Right atrium auricular region (tissue), 2 donors: Measurements from ENCODE around the gene ARHGAP44. TPM values are rescaled to one million over a fixed set of nuclear protein-coding genes. Genes with fewer than 3 reads are reported as not detected.

Experiments
- DNase-seq: peaks from one replicate; pipeline ENCODE4 v3.0.0-alpha.2; 2019; ENCODE audit warnings: low spot score
- H3K27ac ChIP-seq, 2 donors: fragments of 200-600 bp; sonication (generic); 1 replicate in 1 of 2; 2 replicates in 1 of 2; pipeline ENCODE4 v1.5.1; 2016 to 2019
- H3K27me3 ChIP-seq, 2 donors: fragments of 200-600 bp; sonication (generic); one replicate each; pipeline versions ENCODE4 v1.5.1 to v1.6.0; 2017 to 2019
- H3K36me3 ChIP-seq: fragments of 200-600 bp; sonication (generic); one replicate; pipeline ENCODE4 v1.5.1; 2016
- H3K4me1 ChIP-seq, 2 donors: fragments of 200-600 bp; sonication (generic); one replicate each; pipeline versions ENCODE4 v1.5.1 to v1.6.0; 2017 to 2019
- H3K4me3 ChIP-seq, 2 donors: fragments of 200-600 bp; sonication (generic); 1 replicate in 1 of 2; 2 replicates in 1 of 2; pipeline ENCODE4 v1.5.1; 2017 to 2019; ENCODE audit warnings: mild to moderate bottlenecking in 1 of 2, moderate library complexity in 1 of 2
- H3K9me3 ChIP-seq, 2 donors: fragments of 200-600 bp; sonication (generic); one replicate each; pipeline ENCODE4 v1.5.1; 2019
- total RNA-seq, 2 donors: library from RNA; depleted of rRNA; stranded (reverse); fragments of >200 nt; gene quantifications; one replicate each; pipeline ENCODE4 v1.1.0, GENCODE V29; 2016
- TF ChIP-seq, protein P1 (sequence below), 2 donors: fragments of 200-600 bp; sonication (generic); IDR thresholded peaks; one replicate each; pipeline ENCODE4 v1.5.1; 2019; ENCODE audit warnings: antibody characterized with exemption in 2 of 2

The ARHGAP44 gene
- total RNA-seq, 2 donors from 2014 or later: 7.8 to 12.2 TPM

DNA sequence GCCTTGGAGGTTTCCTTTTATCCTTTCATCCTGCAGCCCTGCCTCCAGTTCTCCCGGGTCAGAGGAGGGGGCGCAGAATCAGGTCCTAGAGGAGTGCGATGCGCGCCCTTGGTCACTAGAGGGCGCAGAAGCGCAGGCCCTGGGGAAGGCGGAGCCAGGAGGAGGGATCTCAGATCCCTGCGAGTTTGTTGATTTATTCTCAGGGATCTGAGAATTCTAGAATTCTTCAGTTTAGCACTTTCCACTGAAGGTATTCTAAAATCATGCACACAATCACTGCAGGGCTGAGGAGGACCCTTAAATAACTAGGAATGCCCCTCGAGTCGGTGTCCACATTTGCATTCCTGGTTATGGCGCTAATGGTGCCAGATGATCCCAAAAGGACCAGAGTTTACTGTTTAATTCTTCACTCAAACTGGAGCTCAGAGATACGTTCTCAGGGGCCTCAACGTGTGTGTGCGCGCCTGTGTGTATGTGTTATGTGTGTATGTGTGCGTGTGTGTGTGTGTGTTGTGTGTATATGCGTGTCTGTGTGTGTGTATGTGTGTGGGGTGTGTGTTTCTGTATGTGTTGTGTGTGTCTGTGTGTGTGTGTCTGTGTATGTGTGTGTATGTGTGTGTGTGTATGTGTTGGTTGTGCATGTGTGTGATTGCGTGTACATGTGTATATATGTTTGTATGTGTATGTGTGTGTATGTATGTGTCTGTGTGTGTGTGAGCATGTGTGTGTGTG is 235.4 kb downstream of the ARHGAP44 start:
- no peak for DNase-seq
- Histone ChIP-seq H3K27me3 (no peaks in the 10 kb centered on the region), H3K9me3 (no peaks in the 10 kb centered on the region), H3K27ac (no peak overlapping the region), H3K4me1 (peaks cover 0 to 8% of the 10 kb centered on the region in 2 donors), H3K36me3 (no peaks in the 10 kb centered on the region), H3K4me3 (peak overlapping the region in 1 of 2 donors; percentile 33)
- TF ChIP-seq, protein P1, sequence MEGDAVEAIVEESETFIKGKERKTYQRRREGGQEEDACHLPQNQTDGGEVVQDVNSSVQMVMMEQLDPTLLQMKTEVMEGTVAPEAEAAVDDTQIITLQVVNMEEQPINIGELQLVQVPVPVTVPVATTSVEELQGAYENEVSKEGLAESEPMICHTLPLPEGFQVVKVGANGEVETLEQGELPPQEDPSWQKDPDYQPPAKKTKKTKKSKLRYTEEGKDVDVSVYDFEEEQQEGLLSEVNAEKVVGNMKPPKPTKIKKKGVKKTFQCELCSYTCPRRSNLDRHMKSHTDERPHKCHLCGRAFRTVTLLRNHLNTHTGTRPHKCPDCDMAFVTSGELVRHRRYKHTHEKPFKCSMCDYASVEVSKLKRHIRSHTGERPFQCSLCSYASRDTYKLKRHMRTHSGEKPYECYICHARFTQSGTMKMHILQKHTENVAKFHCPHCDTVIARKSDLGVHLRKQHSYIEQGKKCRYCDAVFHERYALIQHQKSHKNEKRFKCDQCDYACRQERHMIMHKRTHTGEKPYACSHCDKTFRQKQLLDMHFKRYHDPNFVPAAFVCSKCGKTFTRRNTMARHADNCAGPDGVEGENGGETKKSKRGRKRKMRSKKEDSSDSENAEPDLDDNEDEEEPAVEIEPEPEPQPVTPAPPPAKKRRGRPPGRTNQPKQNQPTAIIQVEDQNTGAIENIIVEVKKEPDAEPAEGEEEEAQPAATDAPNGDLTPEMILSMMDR (IDR thresholded peaks at IDR 0.05): peak; percentile 90 to 95

DNA sequence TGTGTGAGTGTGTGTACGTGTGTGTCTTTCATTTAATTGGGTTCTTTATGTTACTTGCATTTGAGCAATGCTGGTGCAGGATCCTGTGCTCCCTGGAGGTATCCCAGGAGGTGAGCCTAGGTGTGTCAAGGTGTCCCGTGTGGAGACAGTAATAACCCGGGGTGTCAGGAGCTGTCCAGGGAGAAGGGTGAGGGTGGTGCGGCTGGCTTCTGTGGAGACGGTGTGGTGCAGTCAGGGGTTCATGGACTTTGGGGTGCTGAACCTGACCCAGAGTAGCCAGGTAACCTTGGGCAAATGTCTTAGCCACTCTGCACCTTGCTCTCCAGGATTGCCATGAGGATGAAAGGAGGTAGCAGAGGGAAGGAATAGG is 235.9 kb downstream of the ARHGAP44 start:
- Histone ChIP-seq H3K4me3 (no peak overlapping the region), H3K36me3 (no peaks in the 10 kb centered on the region), H3K9me3 (no peaks in the 10 kb centered on the region), H3K27me3 (no peaks in the 10 kb centered on the region), H3K4me1 (peaks cover 0 to 8% of the 10 kb centered on the region in 2 donors), H3K27ac (no peak overlapping the region)
- TF ChIP-seq, protein P1 (IDR thresholded peaks at IDR 0.05): no peak
- DNase-seq: no peak

DNA sequence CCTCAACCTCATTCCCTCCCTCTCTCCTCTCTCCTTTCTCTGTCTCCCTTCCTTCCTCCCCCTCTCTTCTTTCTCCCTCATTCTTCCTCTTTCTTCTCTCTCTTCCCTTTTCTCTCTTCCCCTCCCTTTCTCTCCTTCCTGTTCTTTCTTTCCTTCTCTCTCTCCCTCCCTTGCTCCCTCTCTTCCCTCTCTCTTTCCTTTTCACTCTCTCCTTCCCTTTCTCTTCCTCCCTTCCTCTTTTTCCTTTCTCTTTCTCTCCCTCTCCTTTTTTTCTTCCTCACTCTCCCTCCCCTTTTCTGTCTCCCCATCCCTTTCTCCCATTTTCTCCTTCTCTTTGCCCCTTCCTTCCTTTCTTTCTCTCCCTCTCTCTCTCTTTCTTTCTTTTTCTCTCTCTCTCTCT is 236.4 kb downstream of the ARHGAP44 start:
- DNase-seq: no peak
- TF ChIP-seq, protein P1 (IDR thresholded peaks at IDR 0.05): no peak
- Histone ChIP-seq H3K4me1 (peaks cover 0 to 8% of the 10 kb centered on the region in 2 donors), H3K9me3 (no peaks in the 10 kb centered on the region), H3K4me3 (no peak overlapping the region), H3K27me3 (no peaks in the 10 kb centered on the region), H3K27ac (no peak overlapping the region), H3K36me3 (no peaks in the 10 kb centered on the region)

DNA sequence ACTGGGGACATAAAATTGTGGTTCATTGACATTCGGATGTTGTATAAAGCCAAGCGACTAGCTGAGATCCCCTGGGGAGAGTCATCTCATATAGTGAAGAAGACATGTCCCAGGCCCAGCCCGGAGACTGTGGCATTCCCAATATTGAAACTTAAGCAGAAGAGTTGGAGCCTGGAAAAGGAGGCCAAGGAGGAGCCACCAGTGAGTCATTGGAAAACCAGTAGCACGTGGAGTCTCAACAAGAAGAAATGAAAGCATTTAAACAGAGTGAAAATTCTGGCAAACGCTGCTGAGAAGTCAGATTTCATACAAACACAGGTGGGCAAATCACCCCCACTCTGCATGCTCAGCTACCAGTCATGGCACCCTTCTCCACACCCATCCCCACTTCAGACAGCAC is 237.9 kb downstream of the ARHGAP44 start:
- Histone ChIP-seq H3K36me3 (no peaks in the 10 kb centered on the region), H3K9me3 (no peaks in the 10 kb centered on the region), H3K27me3 (no peaks in the 10 kb centered on the region), H3K4me3 (no peak overlapping the region), H3K27ac (no peak overlapping the region), H3K4me1 (peaks cover 0 to 8% of the 10 kb centered on the region in 2 donors)
- TF ChIP-seq, protein P1 (IDR thresholded peaks at IDR 0.05): no peak
- DNase-seq: no peak

DNA sequence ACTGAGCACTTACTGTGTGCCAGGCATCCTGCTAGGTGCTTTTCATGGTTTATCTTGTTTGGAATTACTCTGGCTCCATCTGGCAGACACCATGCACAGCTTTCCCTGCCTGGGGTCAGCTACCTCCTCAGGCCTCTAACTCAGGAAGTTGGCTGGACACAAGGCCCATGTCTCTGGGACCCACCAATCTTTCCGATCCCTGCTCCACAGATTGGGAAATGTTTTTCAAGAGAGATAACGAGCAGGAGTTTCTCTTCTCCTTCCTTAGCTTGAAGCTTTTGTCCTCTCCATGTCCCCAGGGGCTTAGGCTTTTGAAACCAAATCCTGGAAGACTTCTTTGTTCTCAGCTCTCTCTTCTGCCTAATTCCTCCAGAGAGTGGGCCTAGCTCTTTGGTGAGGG is 240.0 kb downstream of the ARHGAP44 start:
- Histone ChIP-seq H3K27ac (no peak overlapping the region), H3K9me3 (no peaks in the 10 kb centered on the region), H3K4me3 (no peak overlapping the region), H3K36me3 (no peaks in the 10 kb centered on the region), H3K4me1 (peaks cover 0 to 5% of the 10 kb centered on the region in 2 donors), H3K27me3 (no peaks in the 10 kb centered on the region)
- TF ChIP-seq, protein P1 (IDR thresholded peaks at IDR 0.05): no peak
- DNase-seq: no peak

DNA sequence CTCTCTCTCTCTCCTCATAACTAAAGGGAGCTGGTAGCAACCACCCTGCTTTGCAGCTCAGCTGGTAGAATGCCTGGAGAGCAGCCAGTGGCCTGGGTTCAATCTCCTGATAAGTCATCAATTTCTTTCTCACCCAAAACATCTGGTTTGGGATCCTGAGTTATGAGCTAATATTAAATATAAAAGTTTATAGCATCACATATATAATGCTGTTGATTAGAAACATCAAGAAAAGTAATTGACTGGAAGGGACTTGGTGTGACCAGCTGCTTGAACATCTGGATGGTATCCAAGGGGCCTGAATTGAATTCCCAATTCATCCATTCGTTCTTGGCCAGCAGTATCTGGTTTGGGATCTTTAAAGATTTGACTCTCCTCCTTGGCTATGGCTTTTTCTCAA is 240.8 kb downstream of the ARHGAP44 start:
- H3K4me1 ChIP-seq: no peaks in the 10 kb centered on the region
- H3K27me3 ChIP-seq: no peaks in the 10 kb centered on the region
- no peak for DNase-seq
- no peaks in the 10 kb centered on the region for H3K36me3 ChIP-seq
- no peak overlapping the region for H3K4me3 ChIP-seq
- H3K27ac ChIP-seq: no peak overlapping the region
- TF ChIP-seq, protein P1 (IDR thresholded peaks at IDR 0.05): no peak
- H3K9me3 ChIP-seq: peaks cover 0 to 2% of the 10 kb centered on the region in 2 donors
